GM23338 (cell line): ENCODE measurements around the gene PIK3R4. TPM values are rescaled to one million over a fixed set of nuclear protein-coding genes. Genes with fewer than 3 reads are reported as not detected.

Experiments used
- ATAC-seq: fragments of 200-7000 bp; cut with Tn5 transposase; 3 replicates; pipeline ENCODE4 v1.9.1; 2020
- DNase-seq: peaks from one replicate; pipeline ENCODE4 v3.0.0-alpha.2; 2015; ENCODE audit warnings: low spot score
- H2AFZ ChIP-seq: fragments of 200-600 bp; sonication (generic); 2 replicates; pipeline ENCODE4 v1.8.0; 2016; ENCODE audit warnings: antibody characterized with exemption, mild to moderate bottlenecking, moderate library complexity
- H3F3A ChIP-seq: fragments of 200-600 bp; sonication (generic); replicated peaks from 2 replicates; pipeline ENCODE4 v1.8.0; 2017; ENCODE audit warnings: antibody characterized with exemption, mixed run types, low read depth
- H3K27ac ChIP-seq: fragments of 200-600 bp; sonication (generic); 2 replicates; pipeline ENCODE4 v1.6.1; 2016; ENCODE audit warnings: low read depth
- H3K27me3 ChIP-seq: fragments of 200-600 bp; sonication (generic); 2 replicates; pipeline ENCODE4 v1.8.0; 2016; ENCODE audit warnings: mild to moderate bottlenecking, mixed run types, moderate library complexity; ENCODE audit not compliant: insufficient read depth
- H3K36me3 ChIP-seq: fragments of 200-600 bp; sonication (generic); 2 replicates; pipeline ENCODE4 v1.8.0; 2016; ENCODE audit warnings: mild to moderate bottlenecking; ENCODE audit not compliant: insufficient read depth
- H3K4me1 ChIP-seq: fragments of 200-600 bp; sonication (generic); 2 replicates; pipeline ENCODE4 v1.8.0; 2016; ENCODE audit warnings: mild to moderate bottlenecking, moderate library complexity; ENCODE audit not compliant: insufficient read depth
- H3K4me2 ChIP-seq: fragments of 200-600 bp; sonication (generic); 2 replicates; pipeline ENCODE4 v1.7.1; 2017; ENCODE audit warnings: mixed run types
- H3K4me3 ChIP-seq: fragments of 200-600 bp; sonication (generic); 2 replicates; pipeline ENCODE4 v1.6.1; 2016; ENCODE audit warnings: mixed run types
- H3K79me2 ChIP-seq: fragments of 200-600 bp; sonication (generic); replicated peaks from 2 replicates; pipeline ENCODE4 v1.8.0; 2017; ENCODE audit warnings: mild to moderate bottlenecking; ENCODE audit not compliant: insufficient read depth
- H3K9me2 ChIP-seq: fragments of 200-600 bp; sonication (generic); 2 replicates; pipeline ENCODE4 v1.8.0; 2017; ENCODE audit not compliant: insufficient read depth
- H4K20me1 ChIP-seq: fragments of 200-600 bp; sonication (generic); replicated peaks from 2 replicates; pipeline ENCODE4 v1.8.0; 2017; ENCODE audit warnings: mild to moderate bottlenecking; ENCODE audit not compliant: insufficient read depth
- H3K27ac Mint-ChIP-seq: 2 replicates; pipeline ENCODE4 v1.8.0; 2020; ENCODE audit warnings: inconsistent platforms, mild to moderate bottlenecking, moderate library complexity, mixed read lengths
- H3K27me3 Mint-ChIP-seq: 3 replicates; pipeline ENCODE4 v1.8.0; 2022; ENCODE audit warnings: low read depth, mild to moderate bottlenecking, moderate library complexity, mixed read lengths, inconsistent platforms; ENCODE audit not compliant: insufficient read depth, poor library complexity
- H3K36me3 Mint-ChIP-seq: 3 replicates; pipeline ENCODE4 v1.8.0; 2021; ENCODE audit warnings: low read depth, mild to moderate bottlenecking, inconsistent platforms, moderate library complexity, mixed read lengths
- H3K4me1 Mint-ChIP-seq: 3 replicates; pipeline ENCODE4 v1.8.0; 2020; ENCODE audit warnings: mild to moderate bottlenecking, inconsistent platforms, mixed read lengths
- H3K4me3 Mint-ChIP-seq: 3 replicates; pipeline ENCODE4 v1.8.0; 2021; ENCODE audit warnings: moderate library complexity, mild to moderate bottlenecking, inconsistent platforms, mixed read lengths
- H3K9me3 Mint-ChIP-seq: 3 replicates; pipeline ENCODE4 v1.8.0; 2020; ENCODE audit warnings: moderate library complexity, mild to moderate bottlenecking, inconsistent platforms, mixed read lengths
- CREB1 ChIP-seq: fragments of 250-450 bp; sonication (Bioruptor Pico); IDR thresholded peaks from 2 replicates; pipeline ENCODE4 v1.5.0; 2020; ENCODE audit warnings: low read depth, mild to moderate bottlenecking, moderate library complexity
- EZH2 ChIP-seq: fragments of 200-600 bp; sonication (generic); IDR thresholded peaks from one replicate; pipeline ENCODE4 v1.8.0; 2017; ENCODE audit warnings: antibody characterized with exemption, mild to moderate bottlenecking, low read depth; ENCODE audit not compliant: unreplicated experiment
- EZH2phosphoT487 ChIP-seq: fragments of 200-600 bp; sonication (generic); IDR thresholded peaks from one replicate; pipeline ENCODE4 v1.8.1; 2018; ENCODE audit warnings: antibody characterized with exemption; ENCODE audit not compliant: unreplicated experiment
- JUNB ChIP-seq: IDR thresholded peaks from one replicate; pipeline ENCODE4 v1.6.1; 2016; ENCODE audit warnings: antibody characterized with exemption; ENCODE audit not compliant: unreplicated experiment
- NANOG ChIP-seq: IDR thresholded peaks from 2 replicates; pipeline ENCODE4 v1.6.1; 2016; ENCODE audit warnings: antibody characterized with exemption, borderline replicate concordance
- POLR2AphosphoS5 ChIP-seq: IDR thresholded peaks from 2 replicates; pipeline ENCODE4 v1.6.1; 2016; ENCODE audit warnings: antibody characterized with exemption, low read depth
- STAT1 ChIP-seq: IDR thresholded peaks from one replicate; pipeline ENCODE4 v1.6.1; 2016; ENCODE audit warnings: antibody characterized with exemption; ENCODE audit not compliant: unreplicated experiment
- ZNF114 ChIP-seq: fragments of 250-450 bp; sonication (Bioruptor Pico); IDR thresholded peaks from 2 replicates; pipeline ENCODE4 v1.5.0; 2020; ENCODE audit warnings: mild to moderate bottlenecking, moderate library complexity
- ZNF331 ChIP-seq: fragments of 250-450 bp; sonication (Bioruptor Pico); IDR thresholded peaks from 2 replicates; pipeline ENCODE4 v1.5.0; 2020; ENCODE audit warnings: low read depth, mild to moderate bottlenecking, moderate library complexity
- polyA plus RNA-seq: library from polyadenylated mRNA; unstranded; fragments of >200 nt; fragmentation: Nextera tagmentation; extraction: Ambion mirVana; gene quantifications from 2 replicates; pipeline ENCODE4 v1.2.1, GENCODE V29; 2016
- total RNA-seq: library from RNA; depleted of rRNA; stranded (reverse); fragments of >200 nt; shearing (Covaris generic); gene quantifications from 2 replicates; pipeline ENCODE4 v1.2.3, GENCODE V29; 2014
- TF ChIP-seq, protein P1 (sequence below), 2 experiments: fragments of 200-600 bp in 1 of 2; sonication (generic) in 1 of 2; conservative IDR thresholded peaks; 2 replicates each; pipeline versions ENCODE4 v1.5.1 to v1.6.1; 2016 to 2017; ENCODE audit warnings: antibody characterized with exemption in 2 of 2, low read depth in 2 of 2, mild to moderate bottlenecking in 2 of 2, moderate library complexity in 1 of 2
- TF ChIP-seq, protein P2 (sequence below): IDR thresholded peaks from one replicate; pipeline ENCODE4 v1.6.1; 2018; ENCODE audit warnings: antibody characterized with exemption; ENCODE audit not compliant: unreplicated experiment
- TF ChIP-seq, protein P3 (sequence below): fragments of 250-450 bp; sonication (Bioruptor Pico); IDR thresholded peaks from 2 replicates; pipeline ENCODE4 v1.5.0; 2020; ENCODE audit warnings: mild to moderate bottlenecking, moderate library complexity
- TF ChIP-seq, protein P4 (sequence below): IDR thresholded peaks from 2 replicates; pipeline ENCODE4 v1.6.1; 2016; ENCODE audit warnings: antibody characterized with exemption

The PIK3R4 gene
- total and polyA plus RNA-seq, 2 experiments from 2014 or later: 48.8 to 65.1 TPM

DNA sequence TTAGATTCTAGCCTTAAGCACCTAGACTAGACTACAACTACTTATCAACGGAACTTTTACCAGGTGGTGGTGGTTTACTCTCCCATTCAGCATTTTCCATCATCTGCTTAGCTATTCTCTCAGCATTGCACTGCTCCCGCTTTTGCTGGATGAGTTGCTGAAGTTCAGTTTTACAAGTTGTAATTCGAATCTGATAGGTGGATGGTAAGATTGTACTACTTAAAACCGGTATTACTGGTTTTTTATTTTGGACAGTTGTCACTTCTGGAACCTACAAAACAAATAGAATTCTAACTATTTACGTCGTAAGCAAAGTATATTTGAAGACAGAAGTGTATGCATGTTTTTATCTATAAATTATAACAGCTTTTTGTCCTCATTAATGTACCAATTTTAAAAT lies 41.1 kb downstream of the PIK3R4 start:
- no peaks in the 10 kb centered on the region for H3F3A ChIP-seq
- peaks cover 3% of the 10 kb centered on the region; the same call in 1 of the 2 replicates for H3K36me3 ChIP-seq
- no peak overlapping the region for H3K27ac ChIP-seq
- no peak overlapping the region for H3K4me2 ChIP-seq
- no peaks in the 10 kb centered on the region for H3K27me3 Mint-ChIP-seq
- no peaks in the 10 kb centered on the region for H3K9me3 Mint-ChIP-seq
- no peaks in the 10 kb centered on the region for H4K20me1 ChIP-seq
- no peak overlapping the region for H3K4me3 ChIP-seq
- no peaks in the 10 kb centered on the region for H3K4me1 ChIP-seq
- no peak overlapping the region for H3K27ac Mint-ChIP-seq
- ATAC-seq: no peak
- no peaks in the 10 kb centered on the region for H3K79me2 ChIP-seq
- H3K4me1 Mint-ChIP-seq: no peaks in the 10 kb centered on the region
- H2AFZ ChIP-seq: no peak overlapping the region
- no peaks in the 10 kb centered on the region for H3K27me3 ChIP-seq
- H3K36me3 Mint-ChIP-seq: peaks cover 35% of the 10 kb centered on the region
- H3K4me3 Mint-ChIP-seq: no peak overlapping the region
- no peak for DNase-seq
- no peaks in the 10 kb centered on the region for H3K9me2 ChIP-seq
- TF ChIP-seq ZNF331 (no peak), EZH2phosphoT487 (no peak), ZNF114 (CRISPR knock-in tag) (no peak), POLR2AphosphoS5 (no peak), EZH2 (no peak), JUNB (no peak), CREB1 (CRISPR knock-in tag) (no peak), STAT1 (no peak), NANOG (no peak)
- TF ChIP-seq, protein P1, sequence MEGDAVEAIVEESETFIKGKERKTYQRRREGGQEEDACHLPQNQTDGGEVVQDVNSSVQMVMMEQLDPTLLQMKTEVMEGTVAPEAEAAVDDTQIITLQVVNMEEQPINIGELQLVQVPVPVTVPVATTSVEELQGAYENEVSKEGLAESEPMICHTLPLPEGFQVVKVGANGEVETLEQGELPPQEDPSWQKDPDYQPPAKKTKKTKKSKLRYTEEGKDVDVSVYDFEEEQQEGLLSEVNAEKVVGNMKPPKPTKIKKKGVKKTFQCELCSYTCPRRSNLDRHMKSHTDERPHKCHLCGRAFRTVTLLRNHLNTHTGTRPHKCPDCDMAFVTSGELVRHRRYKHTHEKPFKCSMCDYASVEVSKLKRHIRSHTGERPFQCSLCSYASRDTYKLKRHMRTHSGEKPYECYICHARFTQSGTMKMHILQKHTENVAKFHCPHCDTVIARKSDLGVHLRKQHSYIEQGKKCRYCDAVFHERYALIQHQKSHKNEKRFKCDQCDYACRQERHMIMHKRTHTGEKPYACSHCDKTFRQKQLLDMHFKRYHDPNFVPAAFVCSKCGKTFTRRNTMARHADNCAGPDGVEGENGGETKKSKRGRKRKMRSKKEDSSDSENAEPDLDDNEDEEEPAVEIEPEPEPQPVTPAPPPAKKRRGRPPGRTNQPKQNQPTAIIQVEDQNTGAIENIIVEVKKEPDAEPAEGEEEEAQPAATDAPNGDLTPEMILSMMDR (conservative IDR thresholded peaks at IDR 0.05; ENCODE audit: low read depth in 2 of 2): no peak
- TF ChIP-seq, protein P2, sequence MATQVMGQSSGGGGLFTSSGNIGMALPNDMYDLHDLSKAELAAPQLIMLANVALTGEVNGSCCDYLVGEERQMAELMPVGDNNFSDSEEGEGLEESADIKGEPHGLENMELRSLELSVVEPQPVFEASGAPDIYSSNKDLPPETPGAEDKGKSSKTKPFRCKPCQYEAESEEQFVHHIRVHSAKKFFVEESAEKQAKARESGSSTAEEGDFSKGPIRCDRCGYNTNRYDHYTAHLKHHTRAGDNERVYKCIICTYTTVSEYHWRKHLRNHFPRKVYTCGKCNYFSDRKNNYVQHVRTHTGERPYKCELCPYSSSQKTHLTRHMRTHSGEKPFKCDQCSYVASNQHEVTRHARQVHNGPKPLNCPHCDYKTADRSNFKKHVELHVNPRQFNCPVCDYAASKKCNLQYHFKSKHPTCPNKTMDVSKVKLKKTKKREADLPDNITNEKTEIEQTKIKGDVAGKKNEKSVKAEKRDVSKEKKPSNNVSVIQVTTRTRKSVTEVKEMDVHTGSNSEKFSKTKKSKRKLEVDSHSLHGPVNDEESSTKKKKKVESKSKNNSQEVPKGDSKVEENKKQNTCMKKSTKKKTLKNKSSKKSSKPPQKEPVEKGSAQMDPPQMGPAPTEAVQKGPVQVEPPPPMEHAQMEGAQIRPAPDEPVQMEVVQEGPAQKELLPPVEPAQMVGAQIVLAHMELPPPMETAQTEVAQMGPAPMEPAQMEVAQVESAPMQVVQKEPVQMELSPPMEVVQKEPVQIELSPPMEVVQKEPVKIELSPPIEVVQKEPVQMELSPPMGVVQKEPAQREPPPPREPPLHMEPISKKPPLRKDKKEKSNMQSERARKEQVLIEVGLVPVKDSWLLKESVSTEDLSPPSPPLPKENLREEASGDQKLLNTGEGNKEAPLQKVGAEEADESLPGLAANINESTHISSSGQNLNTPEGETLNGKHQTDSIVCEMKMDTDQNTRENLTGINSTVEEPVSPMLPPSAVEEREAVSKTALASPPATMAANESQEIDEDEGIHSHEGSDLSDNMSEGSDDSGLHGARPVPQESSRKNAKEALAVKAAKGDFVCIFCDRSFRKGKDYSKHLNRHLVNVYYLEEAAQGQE: no peak
- TF ChIP-seq, protein P3, sequence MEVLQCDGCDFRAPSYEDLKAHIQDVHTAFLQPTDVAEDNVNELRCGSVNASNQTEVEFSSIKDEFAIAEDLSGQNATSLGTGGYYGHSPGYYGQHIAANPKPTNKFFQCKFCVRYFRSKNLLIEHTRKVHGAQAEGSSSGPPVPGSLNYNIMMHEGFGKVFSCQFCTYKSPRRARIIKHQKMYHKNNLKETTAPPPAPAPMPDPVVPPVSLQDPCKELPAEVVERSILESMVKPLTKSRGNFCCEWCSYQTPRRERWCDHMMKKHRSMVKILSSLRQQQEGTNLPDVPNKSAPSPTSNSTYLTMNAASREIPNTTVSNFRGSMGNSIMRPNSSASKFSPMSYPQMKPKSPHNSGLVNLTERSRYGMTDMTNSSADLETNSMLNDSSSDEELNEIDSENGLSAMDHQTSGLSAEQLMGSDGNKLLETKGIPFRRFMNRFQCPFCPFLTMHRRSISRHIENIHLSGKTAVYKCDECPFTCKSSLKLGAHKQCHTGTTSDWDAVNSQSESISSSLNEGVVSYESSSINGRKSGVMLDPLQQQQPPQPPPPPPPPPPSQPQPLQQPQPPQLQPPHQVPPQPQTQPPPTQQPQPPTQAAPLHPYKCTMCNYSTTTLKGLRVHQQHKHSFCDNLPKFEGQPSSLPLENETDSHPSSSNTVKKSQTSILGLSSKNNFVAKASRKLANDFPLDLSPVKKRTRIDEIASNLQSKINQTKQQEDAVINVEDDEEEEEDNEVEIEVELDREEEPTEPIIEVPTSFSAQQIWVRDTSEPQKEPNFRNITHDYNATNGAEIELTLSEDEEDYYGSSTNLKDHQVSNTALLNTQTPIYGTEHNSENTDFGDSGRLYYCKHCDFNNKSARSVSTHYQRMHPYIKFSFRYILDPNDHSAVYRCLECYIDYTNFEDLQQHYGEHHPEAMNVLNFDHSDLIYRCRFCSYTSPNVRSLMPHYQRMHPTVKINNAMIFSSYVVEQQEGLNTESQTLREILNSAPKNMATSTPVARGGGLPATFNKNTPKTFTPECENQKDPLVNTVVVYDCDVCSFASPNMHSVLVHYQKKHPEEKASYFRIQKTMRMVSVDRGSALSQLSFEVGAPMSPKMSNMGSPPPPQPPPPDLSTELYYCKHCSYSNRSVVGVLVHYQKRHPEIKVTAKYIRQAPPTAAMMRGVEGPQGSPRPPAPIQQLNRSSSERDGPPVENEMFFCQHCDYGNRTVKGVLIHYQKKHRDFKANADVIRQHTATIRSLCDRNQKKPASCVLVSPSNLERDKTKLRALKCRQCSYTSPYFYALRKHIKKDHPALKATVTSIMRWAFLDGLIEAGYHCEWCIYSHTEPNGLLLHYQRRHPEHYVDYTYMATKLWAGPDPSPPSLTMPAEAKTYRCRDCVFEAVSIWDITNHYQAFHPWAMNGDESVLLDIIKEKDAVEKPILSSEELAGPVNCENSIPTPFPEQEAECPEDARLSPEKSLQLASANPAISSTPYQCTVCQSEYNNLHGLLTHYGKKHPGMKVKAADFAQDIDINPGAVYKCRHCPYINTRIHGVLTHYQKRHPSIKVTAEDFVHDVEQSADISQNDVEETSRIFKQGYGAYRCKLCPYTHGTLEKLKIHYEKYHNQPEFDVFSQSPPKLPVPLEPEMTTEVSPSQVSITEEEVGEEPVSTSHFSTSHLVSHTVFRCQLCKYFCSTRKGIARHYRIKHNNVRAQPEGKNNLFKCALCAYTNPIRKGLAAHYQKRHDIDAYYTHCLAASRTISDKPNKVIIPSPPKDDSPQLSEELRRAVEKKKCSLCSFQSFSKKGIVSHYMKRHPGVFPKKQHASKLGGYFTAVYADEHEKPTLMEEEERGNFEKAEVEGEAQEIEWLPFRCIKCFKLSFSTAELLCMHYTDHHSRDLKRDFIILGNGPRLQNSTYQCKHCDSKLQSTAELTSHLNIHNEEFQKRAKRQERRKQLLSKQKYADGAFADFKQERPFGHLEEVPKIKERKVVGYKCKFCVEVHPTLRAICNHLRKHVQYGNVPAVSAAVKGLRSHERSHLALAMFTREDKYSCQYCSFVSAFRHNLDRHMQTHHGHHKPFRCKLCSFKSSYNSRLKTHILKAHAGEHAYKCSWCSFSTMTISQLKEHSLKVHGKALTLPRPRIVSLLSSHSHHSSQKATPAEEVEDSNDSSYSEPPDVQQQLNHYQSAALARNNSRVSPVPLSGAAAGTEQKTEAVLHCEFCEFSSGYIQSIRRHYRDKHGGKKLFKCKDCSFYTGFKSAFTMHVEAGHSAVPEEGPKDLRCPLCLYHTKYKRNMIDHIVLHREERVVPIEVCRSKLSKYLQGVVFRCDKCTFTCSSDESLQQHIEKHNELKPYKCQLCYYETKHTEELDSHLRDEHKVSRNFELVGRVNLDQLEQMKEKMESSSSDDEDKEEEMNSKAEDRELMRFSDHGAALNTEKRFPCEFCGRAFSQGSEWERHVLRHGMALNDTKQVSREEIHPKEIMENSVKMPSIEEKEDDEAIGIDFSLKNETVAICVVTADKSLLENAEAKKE: no peak
- TF ChIP-seq, protein P4, sequence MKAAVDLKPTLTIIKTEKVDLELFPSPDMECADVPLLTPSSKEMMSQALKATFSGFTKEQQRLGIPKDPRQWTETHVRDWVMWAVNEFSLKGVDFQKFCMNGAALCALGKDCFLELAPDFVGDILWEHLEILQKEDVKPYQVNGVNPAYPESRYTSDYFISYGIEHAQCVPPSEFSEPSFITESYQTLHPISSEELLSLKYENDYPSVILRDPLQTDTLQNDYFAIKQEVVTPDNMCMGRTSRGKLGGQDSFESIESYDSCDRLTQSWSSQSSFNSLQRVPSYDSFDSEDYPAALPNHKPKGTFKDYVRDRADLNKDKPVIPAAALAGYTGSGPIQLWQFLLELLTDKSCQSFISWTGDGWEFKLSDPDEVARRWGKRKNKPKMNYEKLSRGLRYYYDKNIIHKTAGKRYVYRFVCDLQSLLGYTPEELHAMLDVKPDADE: no peak
